GM21515 (cell line): ENCODE measurements around the gene SFXN5.

ENCODE experiments used
- ATAC-seq: cut with Tn5 transposase; IDR thresholded peaks from one replicate; pipeline ENCODE4 v1.9.1; 2021; ENCODE audit not compliant: unreplicated experiment

The SFXN5 gene

GRCh38 chr2:72959554-72959953, 112.0 kb downstream of the SFXN5 start:
- no peak for ATAC-seq

- ATAC-seq, result no peak
Measured at GRCh38 chr2:72958542-72959385, 112.7 kb downstream of the SFXN5 start.

- no peak for ATAC-seq
Measured at GRCh38 chr2:72956936-72957335, 114.6 kb downstream of the SFXN5 start.

- ATAC-seq, result no peak
Measured at GRCh38 chr2:72956050-72956395, 115.5 kb downstream of the SFXN5 start.

GRCh38 chr2:72955228-72956049, 116.1 kb downstream of the SFXN5 start:
- ATAC-seq, result no peak

GRCh38 chr2:72954376-72955227, 116.9 kb downstream of the SFXN5 start:
- ATAC-seq, result no peak

GRCh38 chr2:72953976-72954375, 117.5 kb downstream of the SFXN5 start:
- no peak for ATAC-seq

GRCh38 chr2:72953528-72953927, 118.0 kb downstream of the SFXN5 start:
- no peak for ATAC-seq

- no peak for ATAC-seq
Measured at GRCh38 chr2:72952961-72953360, 118.6 kb downstream of the SFXN5 start.

- ATAC-seq, result no peak
Measured at GRCh38 chr2:72952110-72952823, 119.2 kb downstream of the SFXN5 start.

GRCh38 chr2:72951303-72952095, 120.0 kb downstream of the SFXN5 start:
- no peak for ATAC-seq

GRCh38 chr2:72950558-72951255, 120.8 kb downstream of the SFXN5 start:
- ATAC-seq, result no peak

- ATAC-seq, result no peak
Measured at GRCh38 chr2:72949642-72950041, 121.9 kb downstream of the SFXN5 start.

GRCh38 chr2:72949045-72949444, 122.5 kb downstream of the SFXN5 start:
- ATAC-seq, result no peak

- ATAC-seq, result no peak
Measured at GRCh38 chr2:72947952-72948830, 123.3 kb downstream of the SFXN5 start.

GRCh38 chr2:72946466-72946865, 125.0 kb downstream of the SFXN5 start:
- ATAC-seq, result no peak

GRCh38 chr2:72945450-72946019, 126.0 kb downstream of the SFXN5 start:
- no peak for ATAC-seq
